OCI-LY7 (cell line): Measurements from ENCODE around the gene ZSCAN5C. TPM values are rescaled to one million over a fixed set of nuclear protein-coding genes. Genes with fewer than 3 reads are reported as not detected.

Experiments
- BruUV-seq: library from RNA; stranded (reverse); fragments of 400-500 nt; replicated peaks from 2 replicates; lab custom pipeline; 2021; lab: Mats Ljungman, UMichigan
- CTCF ChIA-PET: fragments of 300-600 bp; sonication (Branson Sonifier 250); formaldehyde crosslinking; loops from one replicate; lab custom pipeline; 2022; ENCODE audit warnings: antibody characterized with exemption; ENCODE audit not compliant: unreplicated experiment; lab: Charles Lee
- POLR2A ChIA-PET: fragments of 300-600 bp; sonication (Branson Sonifier 250); formaldehyde crosslinking; loops from one replicate; lab custom pipeline; 2022; ENCODE audit warnings: antibody characterized with exemption; lab: Charles Lee
- DNase-seq: peaks from one replicate; pipeline ENCODE4 v3.0.0-alpha.2; 2015; ENCODE audit warnings: low spot score
- H2AFZ ChIP-seq: fragments of 200-600 bp; sonication (generic), shearing (Covaris generic); 2 replicates; pipeline ENCODE4 v1.6.1; 2014; ENCODE audit warnings: mild to moderate bottlenecking, antibody characterized with exemption, low read length, moderate library complexity
- H3K27ac ChIP-seq: fragments of 200-600 bp; sonication (generic); 2 replicates; pipeline ENCODE4 v1.5.1; 2014; ENCODE audit warnings: mixed run types, low read depth, mild to moderate bottlenecking, moderate library complexity, low read length, inconsistent platforms; ENCODE audit not compliant: poor library complexity, severe bottlenecking
- H3K36me3 ChIP-seq: fragments of 200-600 bp; sonication (generic); 2 replicates; pipeline ENCODE4 v1.6.1; 2014; ENCODE audit warnings: mild to moderate bottlenecking, antibody characterized with exemption, low read length, moderate library complexity, mixed read lengths; ENCODE audit not compliant: insufficient read depth
- H3K4me1 ChIP-seq: fragments of 200-600 bp; sonication (generic); 2 replicates; pipeline ENCODE4 v1.5.1; 2014; ENCODE audit warnings: mild to moderate bottlenecking, low read length; ENCODE audit not compliant: insufficient read depth, poor library complexity, severe bottlenecking
- H3K4me2 ChIP-seq: fragments of 200-600 bp; sonication (generic); 2 replicates; pipeline ENCODE4 v1.6.1; 2014; ENCODE audit warnings: mild to moderate bottlenecking, low read length
- H3K4me3 ChIP-seq: fragments of 200-600 bp; sonication (generic); 2 replicates; pipeline ENCODE4 v1.5.1; 2014; ENCODE audit warnings: mild to moderate bottlenecking, low read depth, low read length; ENCODE audit not compliant: poor library complexity, severe bottlenecking
- H3K79me2 ChIP-seq: fragments of 200-600 bp; sonication (generic); 2 replicates; pipeline ENCODE4 v1.6.1; 2016; ENCODE audit warnings: low read depth, mild to moderate bottlenecking, low read length, moderate library complexity, mixed read lengths; ENCODE audit not compliant: insufficient read depth
- H3K9me2 ChIP-seq: fragments of 200-600 bp; sonication (generic); 2 replicates; pipeline ENCODE4 v1.6.1; 2016; ENCODE audit warnings: mild to moderate bottlenecking, low read length, mixed read lengths; ENCODE audit not compliant: insufficient read depth
- H3K9me3 ChIP-seq: fragments of 200-600 bp; sonication (generic); 2 replicates; pipeline ENCODE4 v1.6.1; 2014; ENCODE audit warnings: mild to moderate bottlenecking, mixed run types, low read length, mixed read lengths
- H4K20me1 ChIP-seq: fragments of 200-600 bp; sonication (generic); 2 replicates; pipeline ENCODE4 v1.6.1; 2014; ENCODE audit warnings: mild to moderate bottlenecking, antibody characterized with exemption, low read length, moderate library complexity, mixed read lengths; ENCODE audit not compliant: insufficient read depth
- EZH2phosphoT487 ChIP-seq: fragments of 200-600 bp; sonication (generic); IDR thresholded peaks from 2 replicates; pipeline ENCODE4 v1.6.1; 2018; ENCODE audit warnings: low read depth, borderline replicate concordance, mild to moderate bottlenecking, mixed run types, antibody characterized with exemption, low read length, moderate library complexity, mixed read lengths
- intact Hi-C: fragments of 100-400 bp; cut with micrococcal nuclease; formaldehyde crosslinking; loops from one replicate; pipeline ENCODE4 v1.10.0; 2022; ENCODE audit not compliant: unreplicated experiment
- total RNA-seq, 2 experiments: library from RNA; depleted of rRNA in 1 of 2; stranded (reverse); fragments of >200 nt in 1 of 2; shearing (Covaris generic) in 1 of 2; gene quantifications; 2 replicates each; pipeline ENCODE4 v1.2.3, GENCODE V29; 2014 to 2022
- TF ChIP-seq, protein P1 (sequence below): fragments of 200-600 bp; sonication (generic); conservative IDR thresholded peaks from 2 replicates; pipeline ENCODE4 v1.5.1; 2014; ENCODE audit warnings: mild to moderate bottlenecking, antibody characterized with exemption, low read length, moderate library complexity, mixed read lengths

Gene ZSCAN5C
- total RNA-seq, 2 experiments from 2014 or later: not detected

DNA sequence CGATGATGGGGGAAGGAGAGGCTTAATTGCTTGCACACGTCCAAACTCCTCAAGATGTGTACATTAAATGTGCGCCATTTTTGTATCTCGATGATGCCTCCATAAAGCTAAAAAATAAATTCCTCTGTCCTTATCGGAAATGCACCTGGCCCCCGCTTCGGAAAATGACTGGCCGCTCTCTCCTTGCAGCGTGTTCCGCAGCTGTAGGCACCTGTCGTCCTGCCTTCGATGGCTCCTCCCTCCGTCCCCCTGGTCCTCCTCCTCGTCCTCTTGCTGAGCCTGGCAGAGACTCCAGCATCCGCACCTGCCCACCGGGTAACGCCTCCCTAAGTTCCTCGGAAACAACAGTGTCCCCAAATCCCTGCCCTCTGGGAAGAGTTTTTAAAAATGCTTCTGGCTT lies 25.2 kb upstream of the ZSCAN5C start:
- no peak for DNase-seq
- ChIA-PET POLR2A (no interaction called here), CTCF (no interaction called here)
- Histone ChIP-seq H3K4me1 (no peaks in the 10 kb centered on the region), H3K9me2 (no peaks in the 10 kb centered on the region), H3K79me2 (no peaks in the 10 kb centered on the region), H3K4me2 (no peak overlapping the region), H3K36me3 (no peaks in the 10 kb centered on the region), H2AFZ (no peak overlapping the region), H3K4me3 (no peak overlapping the region), H3K9me3 (no peaks in the 10 kb centered on the region), H3K27ac (no peak overlapping the region), H4K20me1 (no peaks in the 10 kb centered on the region)
- intact Hi-C loops: no loop called here
- TF ChIP-seq, protein P1, sequence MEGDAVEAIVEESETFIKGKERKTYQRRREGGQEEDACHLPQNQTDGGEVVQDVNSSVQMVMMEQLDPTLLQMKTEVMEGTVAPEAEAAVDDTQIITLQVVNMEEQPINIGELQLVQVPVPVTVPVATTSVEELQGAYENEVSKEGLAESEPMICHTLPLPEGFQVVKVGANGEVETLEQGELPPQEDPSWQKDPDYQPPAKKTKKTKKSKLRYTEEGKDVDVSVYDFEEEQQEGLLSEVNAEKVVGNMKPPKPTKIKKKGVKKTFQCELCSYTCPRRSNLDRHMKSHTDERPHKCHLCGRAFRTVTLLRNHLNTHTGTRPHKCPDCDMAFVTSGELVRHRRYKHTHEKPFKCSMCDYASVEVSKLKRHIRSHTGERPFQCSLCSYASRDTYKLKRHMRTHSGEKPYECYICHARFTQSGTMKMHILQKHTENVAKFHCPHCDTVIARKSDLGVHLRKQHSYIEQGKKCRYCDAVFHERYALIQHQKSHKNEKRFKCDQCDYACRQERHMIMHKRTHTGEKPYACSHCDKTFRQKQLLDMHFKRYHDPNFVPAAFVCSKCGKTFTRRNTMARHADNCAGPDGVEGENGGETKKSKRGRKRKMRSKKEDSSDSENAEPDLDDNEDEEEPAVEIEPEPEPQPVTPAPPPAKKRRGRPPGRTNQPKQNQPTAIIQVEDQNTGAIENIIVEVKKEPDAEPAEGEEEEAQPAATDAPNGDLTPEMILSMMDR: no peak
- TF ChIP-seq EZH2phosphoT487: no peak
- BruUV-seq: no TSS peak

DNA sequence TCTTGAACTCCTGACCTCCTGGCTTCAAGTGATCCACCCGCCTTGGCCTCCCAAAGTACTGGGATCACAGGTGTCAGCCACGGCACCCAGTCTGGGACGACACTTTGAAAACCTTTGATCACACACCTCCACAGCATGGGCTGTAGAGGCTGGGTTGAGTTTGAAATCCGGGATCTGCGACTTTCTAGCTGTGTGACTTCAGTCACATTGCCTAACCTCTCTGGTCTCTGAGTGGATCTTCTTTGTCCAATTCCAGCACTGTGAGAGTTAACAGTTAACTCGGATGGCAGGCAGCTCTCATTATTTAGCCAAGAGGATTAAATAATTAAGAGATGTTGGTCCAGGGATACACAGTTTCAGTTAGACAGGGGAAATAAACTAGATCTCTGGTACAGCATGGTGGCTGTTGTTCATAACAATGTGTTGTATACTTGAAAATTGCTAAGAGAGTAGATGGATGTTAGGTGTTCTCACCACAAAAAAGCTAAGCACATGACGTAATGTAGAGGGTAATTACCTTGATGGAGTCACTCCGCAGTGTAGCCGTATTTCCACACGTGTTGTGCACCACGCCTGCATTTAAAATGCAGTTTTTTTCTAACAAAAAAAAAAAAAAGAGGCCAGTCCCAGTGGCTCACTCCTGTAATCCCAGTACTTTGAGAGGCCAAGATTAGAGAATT lies 24.4 kb upstream of the ZSCAN5C start:
- Histone ChIP-seq H3K27ac (no peak overlapping the region), H3K36me3 (no peaks in the 10 kb centered on the region), H4K20me1 (no peaks in the 10 kb centered on the region), H3K4me2 (no peak overlapping the region), H3K9me3 (no peaks in the 10 kb centered on the region), H2AFZ (no peak overlapping the region), H3K79me2 (no peaks in the 10 kb centered on the region), H3K4me1 (no peaks in the 10 kb centered on the region), H3K9me2 (no peaks in the 10 kb centered on the region), H3K4me3 (no peak overlapping the region)
- no peak for TF ChIP-seq EZH2phosphoT487
- TF ChIP-seq, protein P1: no peak
- no TSS peak for BruUV-seq
- intact Hi-C loops: no loop called here
- POLR2A ChIA-PET: no interaction called here
- CTCF ChIA-PET: no interaction called here
- no peak for DNase-seq

DNA sequence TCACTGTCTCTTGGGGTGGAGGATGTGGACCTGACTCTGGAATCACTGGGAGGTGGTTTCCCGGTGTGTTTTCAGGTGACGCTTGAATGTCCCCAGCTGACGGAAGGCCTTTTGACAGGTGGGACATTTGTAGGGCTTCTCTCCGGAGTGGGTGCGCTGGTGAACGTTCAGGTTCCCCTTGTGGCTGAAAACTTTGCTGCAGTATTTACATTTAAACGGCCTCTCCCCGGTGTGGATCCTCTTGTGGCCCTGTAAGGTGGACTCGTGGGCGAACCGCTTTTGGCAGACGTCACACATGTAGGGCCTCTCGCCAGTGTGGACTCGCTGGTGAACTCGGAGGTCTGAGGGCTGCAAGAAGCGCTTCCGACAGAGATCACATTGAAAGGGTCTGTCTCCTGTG lies 12.3 kb upstream of the ZSCAN5C start:
- Histone ChIP-seq H3K4me2 (no peak overlapping the region), H3K36me3 (no peaks in the 10 kb centered on the region), H3K27ac (no peak overlapping the region), H3K9me3 (no peaks in the 10 kb centered on the region), H3K4me3 (no peak overlapping the region), H3K79me2 (no peaks in the 10 kb centered on the region), H2AFZ (no peak overlapping the region), H4K20me1 (no peaks in the 10 kb centered on the region), H3K9me2 (no peaks in the 10 kb centered on the region), H3K4me1 (no peaks in the 10 kb centered on the region)
- ChIA-PET CTCF (no interaction called here), POLR2A (no interaction called here)
- intact Hi-C loops: no loop called here
- TF ChIP-seq EZH2phosphoT487: no peak
- TF ChIP-seq, protein P1: no peak; the same call in 1 of the 2 replicates
- DNase-seq: no peak
- no TSS peak for BruUV-seq
